Sigmoid colon (tissue), 3 donors: ENCODE data around the gene EPB41L3.

Experiments
- POLR2A ChIP-seq, 2 donors: fragments of 450-650 bp; IDR thresholded peaks; one replicate each; pipeline ENCODE4 v1.6.1; 2016; ENCODE audit warnings: antibody characterized with exemption in 2 of 2, mild to moderate bottlenecking in 2 of 2, moderate library complexity in 2 of 2
- TF ChIP-seq, protein P1 (sequence below), 4 experiments: fragments of 450-650 bp in 3 of 4; fragments of 200-600 bp in 1 of 4; IDR thresholded peaks; one replicate each; pipeline ENCODE4 v1.5.1; 2016 to 2019; ENCODE audit warnings: antibody characterized with exemption in 4 of 4, mild to moderate bottlenecking in 3 of 4, moderate library complexity in 2 of 4

DNA sequence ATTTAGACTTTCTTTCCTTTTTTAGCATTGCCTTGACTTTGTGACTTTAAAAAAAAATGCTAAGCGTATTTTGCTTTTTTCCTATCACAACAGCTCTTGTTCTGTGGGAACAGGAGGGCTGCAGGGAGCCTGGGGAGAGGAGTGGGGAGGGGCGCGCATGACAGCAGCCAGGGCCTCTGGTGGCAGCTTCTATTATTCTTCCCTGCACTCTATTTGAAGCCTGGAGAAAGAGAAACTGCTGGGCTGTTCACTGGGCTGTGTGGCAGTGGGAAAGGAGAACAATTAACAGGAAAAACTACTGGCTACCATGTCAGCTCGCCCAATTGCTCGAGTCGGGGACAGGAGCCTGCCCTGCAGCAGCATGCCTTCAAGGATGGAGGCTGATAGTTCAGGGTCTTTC lies 129.3 kb downstream of the EPB41L3 start:
- no peak for TF ChIP-seq POLR2A (IDR thresholded peaks at IDR 0.05)
- TF ChIP-seq, protein P1, sequence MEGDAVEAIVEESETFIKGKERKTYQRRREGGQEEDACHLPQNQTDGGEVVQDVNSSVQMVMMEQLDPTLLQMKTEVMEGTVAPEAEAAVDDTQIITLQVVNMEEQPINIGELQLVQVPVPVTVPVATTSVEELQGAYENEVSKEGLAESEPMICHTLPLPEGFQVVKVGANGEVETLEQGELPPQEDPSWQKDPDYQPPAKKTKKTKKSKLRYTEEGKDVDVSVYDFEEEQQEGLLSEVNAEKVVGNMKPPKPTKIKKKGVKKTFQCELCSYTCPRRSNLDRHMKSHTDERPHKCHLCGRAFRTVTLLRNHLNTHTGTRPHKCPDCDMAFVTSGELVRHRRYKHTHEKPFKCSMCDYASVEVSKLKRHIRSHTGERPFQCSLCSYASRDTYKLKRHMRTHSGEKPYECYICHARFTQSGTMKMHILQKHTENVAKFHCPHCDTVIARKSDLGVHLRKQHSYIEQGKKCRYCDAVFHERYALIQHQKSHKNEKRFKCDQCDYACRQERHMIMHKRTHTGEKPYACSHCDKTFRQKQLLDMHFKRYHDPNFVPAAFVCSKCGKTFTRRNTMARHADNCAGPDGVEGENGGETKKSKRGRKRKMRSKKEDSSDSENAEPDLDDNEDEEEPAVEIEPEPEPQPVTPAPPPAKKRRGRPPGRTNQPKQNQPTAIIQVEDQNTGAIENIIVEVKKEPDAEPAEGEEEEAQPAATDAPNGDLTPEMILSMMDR (IDR thresholded peaks at IDR 0.05), result no peak
